Breast epithelium (tissue), 4 donors: ENCODE results near the gene RFX1. TPM values are rescaled to one million over a fixed set of nuclear protein-coding genes. Genes with fewer than 3 reads are reported as not detected.
A peak's percentile ranks its signal among the peaks of the same experiment; 100 is the strongest.
"Not testable (repeated sequence)": the region's sequence is repeated elsewhere in the genome, so short reads cannot be mapped to it uniquely, and the experiment has no call there.

Experiments
- DNase-seq, 2 donors: peaks; one replicate each; pipeline ENCODE4 v3.0.0-alpha.2; 2019; ENCODE audit warnings: low spot score in 2 of 2
- H3K27ac ChIP-seq, 2 donors: fragments of 200-600 bp; sonication (generic) in 1 of 2; one replicate each; pipeline ENCODE4 v1.5.1; 2016 to 2019; ENCODE audit warnings: mild to moderate bottlenecking in 1 of 2
- H3K27me3 ChIP-seq, 2 donors: fragments of 200-600 bp; sonication (generic) in 1 of 2; one replicate each; pipeline versions ENCODE4 v1.5.1 to v1.6.0; 2017 to 2019; ENCODE audit warnings: control low read depth in 1 of 2, mild to moderate bottlenecking in 1 of 2
- H3K36me3 ChIP-seq: fragments of 200-600 bp; one replicate; pipeline ENCODE4 v1.5.1; 2019
- H3K4me1 ChIP-seq, 2 donors: fragments of 200-600 bp; sonication (generic); one replicate each; pipeline ENCODE4 v1.5.1; 2016 to 2019; ENCODE audit warnings: control low read depth in 1 of 2
- H3K4me3 ChIP-seq, 3 donors: fragments of 200-600 bp; sonication (generic); 1 replicate in 2 of 3; 2 replicates in 1 of 3; pipeline ENCODE4 v1.5.1; 2016 to 2019; ENCODE audit warnings: mild to moderate bottlenecking in 3 of 3, moderate library complexity in 2 of 3
- H3K9me3 ChIP-seq, 2 donors: fragments of 200-600 bp; sonication (generic) in 1 of 2; one replicate each; pipeline ENCODE4 v1.5.1; 2016 to 2019; ENCODE audit warnings: control low read depth in 1 of 2
- CTCF ChIP-seq, 3 donors: fragments of 450-650 bp; IDR thresholded peaks; one replicate each; pipeline ENCODE4 v1.5.1; 2016 to 2017; ENCODE audit warnings: antibody characterized with exemption in 3 of 3, mild to moderate bottlenecking in 3 of 3, moderate library complexity in 3 of 3
- POLR2A ChIP-seq: fragments of 450-650 bp; IDR thresholded peaks from one replicate; pipeline ENCODE4 v1.6.1; 2016; ENCODE audit warnings: antibody characterized with exemption, mild to moderate bottlenecking, moderate library complexity
- POLR2AphosphoS5 ChIP-seq, 3 donors: sonication (generic); formaldehyde crosslinking; IDR thresholded peaks; one replicate each; pipeline ENCODE4 v1.6.1; 2017; ENCODE audit warnings: antibody characterized with exemption in 3 of 3
- intact Hi-C: fragments of 100-400 bp; cut with DNase I; formaldehyde crosslinking; loops from one replicate; pipeline ENCODE4 v1.15.1; 2023; ENCODE audit warnings: low total_unique reads
- total RNA-seq, 3 donors: library from RNA; depleted of rRNA; stranded (reverse); fragments of >200 nt; gene quantifications; one replicate each; pipeline ENCODE4 v1.1.0, GENCODE V29; 2016

The RFX1 gene
- total RNA-seq, 3 donors from 2014 or later: 2.6 to 3.7 (median 3.6) TPM

DNA sequence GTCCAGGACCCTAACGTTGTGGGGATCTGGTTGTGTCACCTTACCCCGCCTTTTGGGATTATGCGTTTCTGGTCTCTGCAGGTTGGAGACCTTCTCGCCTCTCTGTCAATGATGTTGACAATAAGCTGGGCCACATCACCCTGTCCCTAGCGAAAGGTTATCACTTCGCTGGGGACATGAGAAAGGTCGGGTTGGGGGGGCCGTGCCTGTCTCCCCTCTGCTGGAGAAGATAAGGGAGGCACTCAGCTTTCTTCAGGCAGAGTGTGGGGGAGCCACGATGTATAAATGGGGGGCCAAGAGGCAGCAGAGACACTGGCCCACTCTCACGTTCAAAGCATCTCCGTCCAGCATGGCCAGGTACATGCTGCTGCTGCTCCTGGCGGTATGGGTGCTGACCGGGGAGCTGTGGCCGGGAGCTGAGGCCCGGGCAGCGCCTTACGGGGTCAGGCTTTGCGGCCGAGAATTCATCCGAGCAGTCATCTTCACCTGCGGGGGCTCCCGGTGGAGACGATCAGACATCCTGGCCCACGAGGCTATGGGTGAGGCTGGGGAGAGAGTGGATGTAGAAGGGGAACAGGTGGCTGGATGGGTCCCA, 21.8 kb upstream of the RFX1 start, which contains the start of gene RLN3:
Gene RLN3, plus strand, starts transcription at position 293 of the 595 bp plus-strand sequence. Its CDS starts 57 bp downstream, at position 350.
- intact Hi-C loops: no loop called here
- Histone ChIP-seq H3K4me3 (no peak within 1 kb of the TSS), H3K4me1 (peaks cover 0 to 4% of the 10 kb centered on the region in 2 donors), H3K27me3 (no peaks in the 10 kb centered on the region), H3K36me3 (no peaks in the 10 kb centered on the region), H3K9me3 (no peaks in the 10 kb centered on the region), H3K27ac (no peak within 1 kb of the TSS)
- DNase-seq: no peak
- TF ChIP-seq POLR2A (no peak), POLR2AphosphoS5 (IDR thresholded peaks at IDR 0.05) (no peak), CTCF (IDR thresholded peaks at IDR 0.05) (no peak)

DNA sequence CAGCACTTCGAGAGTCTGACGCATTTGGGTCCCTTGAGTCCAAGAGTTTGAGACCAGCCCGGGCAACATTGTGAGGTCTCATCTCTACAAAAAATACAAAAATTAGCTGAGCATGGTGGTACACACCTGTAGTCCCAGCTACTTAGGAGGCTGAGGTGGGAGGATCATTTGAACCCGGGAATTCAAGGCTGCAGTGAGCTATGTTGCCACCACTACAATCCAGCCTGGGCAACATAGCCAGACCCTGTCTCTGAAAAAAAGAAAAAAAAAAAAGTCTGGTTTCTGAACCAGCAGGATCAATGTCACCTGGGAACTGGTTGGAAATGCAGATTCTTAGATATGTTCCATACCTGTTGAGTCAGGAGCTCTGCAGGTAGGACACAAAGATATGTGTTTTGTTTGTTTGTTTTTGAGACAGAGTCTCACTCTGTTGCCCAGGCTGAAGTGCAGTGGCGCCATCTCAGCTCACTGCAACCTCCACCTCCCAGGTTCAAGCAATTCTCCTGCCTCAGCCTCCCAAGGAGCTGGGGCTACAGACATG, 20.6 kb upstream of the RFX1 start:
- H3K27ac ChIP-seq, DNase-seq, H3K4me1 ChIP-seq, H3K27me3 ChIP-seq, H3K4me3 ChIP-seq, intact Hi-C loops, H3K36me3 ChIP-seq, H3K9me3 ChIP-seq: not testable (repeated sequence)

DNA sequence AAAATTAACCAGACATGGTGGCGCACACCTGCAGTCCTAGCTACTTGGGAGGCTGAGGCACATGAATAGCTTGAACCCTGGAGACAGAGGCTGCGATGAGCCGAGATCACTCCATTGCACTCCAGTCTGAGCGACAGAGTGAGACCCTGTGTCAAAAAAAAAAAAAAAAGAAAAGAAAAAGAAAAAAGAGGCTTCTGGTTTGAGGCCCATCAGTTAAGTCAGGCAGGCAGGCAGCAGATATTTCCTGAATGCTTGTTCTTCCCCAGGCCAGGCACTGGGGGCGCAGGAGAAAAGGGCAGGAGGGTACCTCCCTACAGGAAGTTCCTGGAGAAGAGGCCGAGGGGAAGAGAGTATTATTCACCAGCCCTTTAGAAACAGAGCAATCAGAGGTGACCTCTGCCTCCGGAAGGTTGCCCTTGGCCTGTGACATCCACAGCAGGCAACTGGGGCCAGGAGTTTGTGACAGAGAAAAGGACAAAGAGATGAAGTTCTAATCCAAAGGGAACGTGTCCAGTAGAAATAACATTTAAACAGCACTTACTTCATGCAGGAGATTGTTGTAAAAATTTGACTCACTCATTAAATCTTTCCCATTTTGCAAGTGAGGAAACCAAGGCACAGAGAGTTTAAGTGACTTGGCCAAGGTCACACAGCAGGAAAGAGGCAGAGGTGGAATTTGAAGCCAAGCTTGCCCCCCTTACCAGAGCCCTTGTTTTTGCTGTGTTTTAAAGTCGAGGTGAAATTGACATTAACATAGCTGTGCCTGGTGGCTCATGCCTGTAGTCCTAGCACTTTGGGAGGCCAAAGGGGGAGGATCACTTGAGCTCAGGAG, 17.5 kb upstream of the RFX1 start:
- Histone ChIP-seq H3K4me3 (no peak overlapping the region), H3K27ac (peak overlapping the region; percentile 61 to 69), H3K4me1 (no peaks in the 10 kb centered on the region), H3K9me3 (no peaks in the 10 kb centered on the region), H3K27me3 (no peaks in the 10 kb centered on the region), H3K36me3 (no peaks in the 10 kb centered on the region)
- DNase-seq: no peak
- intact Hi-C loops: no loop called here
- TF ChIP-seq POLR2A: no peak
- peak; percentile 36 to 51 (median 37) for TF ChIP-seq CTCF (IDR thresholded peaks at IDR 0.05)
- TF ChIP-seq POLR2AphosphoS5 (IDR thresholded peaks at IDR 0.05): peak in 1 of 3 donors; percentile 13

- no peaks in the 10 kb centered on the region for H3K27me3 ChIP-seq
- TF ChIP-seq CTCF (IDR thresholded peaks at IDR 0.05) (no peak), POLR2A (no peak), POLR2AphosphoS5 (IDR thresholded peaks at IDR 0.05) (no peak)
- intact Hi-C loops: no loop called here
- no peaks in the 10 kb centered on the region for H3K36me3 ChIP-seq
- H3K4me1 ChIP-seq: no peaks in the 10 kb centered on the region
- H3K9me3 ChIP-seq: no peaks in the 10 kb centered on the region
- peak in 1 of 2 donors; percentile 39 for DNase-seq
- no peak overlapping the region for H3K4me3 ChIP-seq
- H3K27ac ChIP-seq: peak overlapping the region; percentile 48 to 61
These were observed 16.3 kb upstream of the RFX1 start for GRCh38 chr19:14022469-14022868.

- Histone ChIP-seq H3K9me3 (no peaks in the 10 kb centered on the region), H3K27ac (peak overlapping the region in 1 of 2 donors; percentile 61), H3K4me3 (no peak overlapping the region), H3K27me3 (no peaks in the 10 kb centered on the region), H3K36me3 (no peaks in the 10 kb centered on the region), H3K4me1 (no peaks in the 10 kb centered on the region)
- DNase-seq: no peak
- intact Hi-C loops: no loop called here
- no peak for TF ChIP-seq POLR2AphosphoS5 (IDR thresholded peaks at IDR 0.05)
- no peak for TF ChIP-seq CTCF (IDR thresholded peaks at IDR 0.05)
- TF ChIP-seq POLR2A: no peak
These were observed 15.4 kb upstream of the RFX1 start for GRCh38 chr19:14021474-14021873.

DNA sequence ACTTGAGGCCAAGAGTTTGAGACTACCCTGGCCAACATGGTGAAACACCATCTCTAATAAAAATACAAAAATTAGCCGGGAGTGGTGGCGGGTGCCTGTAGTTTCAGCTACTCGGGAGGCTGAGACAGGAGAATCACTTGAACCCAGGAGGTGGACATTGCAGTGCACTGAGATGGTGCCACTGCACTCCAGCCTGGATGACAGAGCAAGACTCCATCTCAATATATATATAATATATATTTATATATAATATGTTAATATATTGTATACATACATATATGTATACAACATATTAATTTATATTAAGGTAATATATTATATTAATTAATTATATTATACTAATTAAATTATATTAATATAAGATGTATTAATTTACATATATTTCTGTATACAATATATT, 13.6 kb upstream of the RFX1 start:
- H3K27ac ChIP-seq, H3K4me3 ChIP-seq, DNase-seq, intact Hi-C loops, H3K27me3 ChIP-seq, H3K9me3 ChIP-seq, H3K4me1 ChIP-seq, H3K36me3 ChIP-seq: not testable (repeated sequence)
